H9 (cell line): Measurements from ENCODE around the gene ACTN2. TPM values are rescaled to one million over a fixed set of nuclear protein-coding genes. Genes with fewer than 3 reads are reported as not detected.

Experiments
- DNase-seq: peaks from one replicate; pipeline ENCODE4 v3.0.0-alpha.2; 2017
- H2AFZ ChIP-seq: one replicate; pipeline ENCODE4 v1.6.1; 2013; ENCODE audit warnings: mild to moderate bottlenecking, low read length, control low read depth, moderate library complexity
- H2AK5ac ChIP-seq: 2 replicates; pipeline ENCODE4 v1.6.1; 2013; ENCODE audit warnings: low read length, control low read depth, mixed read lengths; ENCODE audit not compliant: insufficient read length
- H2BK120ac ChIP-seq: one replicate; pipeline ENCODE4 v1.6.1; 2013; ENCODE audit warnings: low read depth, mild to moderate bottlenecking, low read length, control low read depth, inconsistent platforms; ENCODE audit not compliant: poor library complexity, severe bottlenecking
- H2BK12ac ChIP-seq: 2 replicates; pipeline ENCODE4 v1.6.1; 2013; ENCODE audit warnings: low read length, control low read depth, mixed read lengths, low read depth; ENCODE audit not compliant: insufficient read length
- H2BK15ac ChIP-seq: 2 replicates; pipeline ENCODE4 v1.6.1; 2013; ENCODE audit warnings: low read depth, low read length, control low read depth
- H2BK20ac ChIP-seq: one replicate; pipeline ENCODE4 v1.6.1; 2013; ENCODE audit warnings: low read depth, mild to moderate bottlenecking, low read length, control low read depth, inconsistent platforms; ENCODE audit not compliant: poor library complexity, severe bottlenecking
- H2BK5ac ChIP-seq: 2 replicates; pipeline ENCODE4 v1.6.1; 2013; ENCODE audit warnings: low read length, control low read depth, mixed read lengths; ENCODE audit not compliant: insufficient read length
- H3K14ac ChIP-seq: 2 replicates; pipeline ENCODE4 v1.6.1; 2013; ENCODE audit warnings: low read length, control low read depth; ENCODE audit not compliant: insufficient read depth
- H3K18ac ChIP-seq: 2 replicates; pipeline ENCODE4 v1.6.1; 2013; ENCODE audit warnings: low read depth, mild to moderate bottlenecking, mixed read lengths, low read length, control low read depth; ENCODE audit not compliant: insufficient read length
- H3K23ac ChIP-seq: 2 replicates; pipeline ENCODE4 v1.6.1; 2013; ENCODE audit warnings: low read length, control low read depth, mixed read lengths, low read depth; ENCODE audit not compliant: insufficient read length
- H3K23me2 ChIP-seq: 2 replicates; pipeline ENCODE4 v1.6.1; 2013; ENCODE audit warnings: low read depth, mild to moderate bottlenecking, mixed read lengths, low read length, control low read depth; ENCODE audit not compliant: insufficient read length, poor library complexity, severe bottlenecking
- H3K27ac ChIP-seq: 2 replicates; pipeline ENCODE4 v1.5.1; 2013; ENCODE audit warnings: low read length, control low read depth, mixed read lengths, low read depth; ENCODE audit not compliant: insufficient read length
- H3K27me3 ChIP-seq: 2 replicates; pipeline ENCODE4 v1.6.1; 2013; ENCODE audit warnings: low read length, control low read depth, inconsistent platforms; ENCODE audit not compliant: insufficient read depth
- H3K4ac ChIP-seq: 2 replicates; pipeline ENCODE4 v1.6.1; 2013; ENCODE audit warnings: low read depth, mild to moderate bottlenecking, control low read depth, inconsistent platforms, low read length, moderate library complexity
- H3K4me1 ChIP-seq: 2 replicates; pipeline ENCODE4 v1.6.1; 2013; ENCODE audit warnings: low read length, control low read depth, inconsistent platforms; ENCODE audit not compliant: insufficient read depth
- H3K4me2 ChIP-seq: 2 replicates; pipeline ENCODE4 v1.6.1; 2013; ENCODE audit warnings: low read length, control low read depth, mixed read lengths; ENCODE audit not compliant: insufficient read length, insufficient read depth
- H3K56ac ChIP-seq: 2 replicates; pipeline ENCODE4 v1.6.1; 2013; ENCODE audit warnings: low read depth, mild to moderate bottlenecking, mixed read lengths, low read length, control low read depth; ENCODE audit not compliant: insufficient read length
- H3K79me1 ChIP-seq: 2 replicates; pipeline ENCODE4 v1.6.1; 2013; ENCODE audit warnings: low read depth, mild to moderate bottlenecking, moderate library complexity, low read length, control low read depth, inconsistent platforms; ENCODE audit not compliant: insufficient read depth, poor library complexity, severe bottlenecking
- H3K79me2 ChIP-seq: 2 replicates; pipeline ENCODE4 v1.6.1; 2013; ENCODE audit warnings: low read length, control low read depth, inconsistent platforms; ENCODE audit not compliant: insufficient read depth
- H3K9ac ChIP-seq: 2 replicates; pipeline ENCODE4 v1.6.1; 2013; ENCODE audit warnings: low read length, control low read depth, mixed read lengths; ENCODE audit not compliant: insufficient read length; ENCODE audit errors: extremely low read depth
- H3K9me3 ChIP-seq: one replicate; pipeline ENCODE4 v1.6.1; 2013; ENCODE audit warnings: low read depth, low read length, inconsistent platforms; ENCODE audit not compliant: control insufficient read depth
- H3T11ph ChIP-seq: one replicate; pipeline ENCODE4 v1.6.1; 2013; ENCODE audit warnings: mild to moderate bottlenecking, low read length, control low read depth, inconsistent platforms
- H4K20me1 ChIP-seq: one replicate; pipeline ENCODE4 v1.6.1; 2013; ENCODE audit not compliant: control insufficient read depth, insufficient read length, insufficient read depth
- H4K5ac ChIP-seq: 2 replicates; pipeline ENCODE4 v1.6.1; 2013; ENCODE audit warnings: low read depth, mild to moderate bottlenecking, mixed read lengths, low read length, control low read depth; ENCODE audit not compliant: insufficient read length
- H4K8ac ChIP-seq: replicated peaks from 2 replicates; pipeline ENCODE4 v1.6.1; 2013; ENCODE audit warnings: low read length, control low read depth, mixed read lengths, low read depth; ENCODE audit not compliant: insufficient read length
- H4K91ac ChIP-seq: 2 replicates; pipeline ENCODE4 v1.6.1; 2013; ENCODE audit warnings: low read depth, mild to moderate bottlenecking, moderate library complexity, mixed read lengths, low read length, control low read depth; ENCODE audit not compliant: insufficient read length
- H3K27ac Mint-ChIP-seq, 3 experiments: 2 replicates in 2 of 3; 3 replicates in 1 of 3; pipeline ENCODE4 v1.8.0; 2020 to 2021; ENCODE audit warnings: mixed read lengths in 3 of 3, mild to moderate bottlenecking in 1 of 3, moderate library complexity in 1 of 3
- H3K27me3 Mint-ChIP-seq: 2 replicates; pipeline ENCODE4 v1.8.0; 2021; ENCODE audit warnings: low read depth, mild to moderate bottlenecking, moderate library complexity, mixed read lengths
- H3K36me3 Mint-ChIP-seq, 3 experiments: 2 replicates in 2 of 3; 3 replicates in 1 of 3; pipeline ENCODE4 v1.8.0; 2020 to 2021; ENCODE audit warnings: low read depth in 3 of 3, mixed read lengths in 3 of 3; ENCODE audit not compliant: insufficient read depth in 1 of 3
- H3K4me1 Mint-ChIP-seq, 2 experiments: 2 replicates each; pipeline ENCODE4 v1.8.0; 2020; ENCODE audit warnings: mixed read lengths in 2 of 2
- H3K4me3 Mint-ChIP-seq, 2 experiments: 2 replicates in 1 of 2; 3 replicates in 1 of 2; pipeline ENCODE4 v1.8.0; 2020 to 2021; ENCODE audit warnings: mild to moderate bottlenecking in 2 of 2, mixed read lengths in 2 of 2, moderate library complexity in 1 of 2
- H3K9me3 Mint-ChIP-seq, 2 experiments: 2 replicates in 1 of 2; 3 replicates in 1 of 2; pipeline ENCODE4 v1.8.0; 2020; ENCODE audit warnings: mild to moderate bottlenecking in 2 of 2, mixed read lengths in 2 of 2, moderate library complexity in 1 of 2
- CTCF ChIP-seq: fragments of 200-600 bp; sonication (generic); conservative IDR thresholded peaks from 3 replicates; pipeline ENCODE4 v1.8.0; 2021; ENCODE audit warnings: antibody characterized with exemption, mild to moderate bottlenecking
- total RNA-seq: library from RNA; stranded (reverse); gene quantifications from 2 replicates; pipeline ENCODE4 v1.2.1, GENCODE V29; 2021

The ACTN2 gene
- total RNA-seq, 1 experiment from 2014 or later, result 2.3 TPM

- Histone ChIP-seq H2BK5ac (no peak overlapping the region), H4K5ac (no peak overlapping the region), H2BK120ac (no peak overlapping the region), H4K20me1 (no peaks in the 10 kb centered on the region), H4K91ac (no peak overlapping the region), H3K56ac (no peak overlapping the region), H2AFZ (no peak overlapping the region), H3K27me3 (no peaks in the 10 kb centered on the region), H2BK12ac (no peak overlapping the region), H3T11ph (no peak overlapping the region), H3K4me2 (no peak overlapping the region), H2BK15ac (no peak overlapping the region), H3K79me2 (peaks cover 4% of the 10 kb centered on the region; the same call in 1 of the 2 replicates), H3K4ac (no peak overlapping the region), H3K79me1 (peaks cover 3% of the 10 kb centered on the region), H3K23me2 (peaks cover 8% of the 10 kb centered on the region), H3K9ac (no peak overlapping the region), H3K18ac (no peak overlapping the region), H3K27ac (no peak overlapping the region), H2BK20ac (no peak overlapping the region), H2AK5ac (no peak overlapping the region), H3K4me1 (no peaks in the 10 kb centered on the region), H3K23ac (no peak overlapping the region), H3K9me3 (no peaks in the 10 kb centered on the region), H3K14ac (no peak overlapping the region), H4K8ac (no peak overlapping the region)
- no peak for TF ChIP-seq CTCF
- H3K27ac Mint-ChIP-seq, result no peak overlapping the region
- peaks cover 8 to 10% of the 10 kb centered on the region in 2 experiments for H3K4me1 Mint-ChIP-seq
- H3K27me3 Mint-ChIP-seq, result no peaks in the 10 kb centered on the region
- H3K36me3 Mint-ChIP-seq, result no peaks in the 10 kb centered on the region; a peak in 1 of 7 replicates
- H3K9me3 Mint-ChIP-seq, result no peaks in the 10 kb centered on the region
- no peak for DNase-seq
- H3K4me3 Mint-ChIP-seq, result no peak overlapping the region
Measured at GRCh38 chr1:236800623-236801022, 114.3 kb downstream of the ACTN2 start.
